Neural progenitor cell (in vitro differentiated cells): ENCODE measurements around the gene JAG2.

ENCODE experiments used
- CTCF ChIP-seq: fragments of 200-600 bp; sonication (generic); IDR thresholded peaks from 2 replicates; pipeline ENCODE4 v1.5.1; 2017; ENCODE audit warnings: antibody characterized with exemption, mild to moderate bottlenecking
- EZH2 ChIP-seq: fragments of 200-600 bp; sonication (generic); IDR thresholded peaks from 2 replicates; pipeline ENCODE4 v1.6.1; 2017; ENCODE audit warnings: antibody characterized with exemption, mild to moderate bottlenecking, moderate library complexity
- EZH2phosphoT487 ChIP-seq: fragments of 200-600 bp; sonication (generic); IDR thresholded peaks from 2 replicates; pipeline ENCODE4 v1.6.1; 2017; ENCODE audit warnings: antibody characterized with exemption

- TF ChIP-seq EZH2phosphoT487 (no peak), CTCF (no peak), EZH2 (no peak)
Measured at GRCh38 chr14:105140581-105140980, 28.0 kb downstream of the JAG2 start.
